ENCODE data around the gene RUSC1.
"Not testable (repeated sequence)": the region's sequence is repeated elsewhere in the genome, so short reads cannot be mapped to it uniquely, and the experiment has no call there.

The RUSC1 gene

DNA sequence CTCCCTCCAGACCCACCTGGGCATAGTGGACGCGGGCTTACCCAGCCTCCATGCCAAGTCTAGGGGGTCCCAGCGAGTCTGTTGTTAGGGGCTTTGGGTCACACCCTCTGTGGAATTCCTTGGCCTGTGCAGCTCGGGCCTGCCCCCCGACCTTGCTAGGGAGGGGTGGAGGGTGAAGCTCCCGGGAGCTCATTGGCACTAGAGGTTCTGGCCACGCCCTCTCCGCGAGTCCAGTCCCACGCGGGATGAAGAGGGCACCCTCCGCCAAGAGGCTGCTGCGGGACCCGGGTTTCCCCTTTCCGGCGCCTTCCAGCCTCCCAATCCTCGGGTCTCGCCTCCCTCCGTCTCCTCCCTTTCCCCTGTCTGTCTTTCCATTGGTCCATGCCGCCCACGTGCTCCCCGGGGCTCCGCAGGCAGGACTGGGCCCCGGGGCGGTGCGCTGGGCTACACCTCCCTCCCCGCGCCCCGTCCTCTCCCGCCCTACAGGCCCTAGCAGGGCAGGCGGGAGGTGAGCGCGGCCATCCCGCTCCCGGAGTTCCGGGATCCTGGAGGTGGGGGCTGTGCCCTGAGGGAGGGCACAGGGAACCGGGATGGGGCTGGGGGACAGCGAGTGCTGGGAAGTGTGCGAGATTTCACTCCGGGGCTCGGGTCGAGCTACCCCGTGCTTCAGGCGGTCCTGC is 3.5 kb downstream of the RUSC1 start:
- peak; percentile 87 for DNase-seq (ENCODE audit: low read depth)

DNA sequence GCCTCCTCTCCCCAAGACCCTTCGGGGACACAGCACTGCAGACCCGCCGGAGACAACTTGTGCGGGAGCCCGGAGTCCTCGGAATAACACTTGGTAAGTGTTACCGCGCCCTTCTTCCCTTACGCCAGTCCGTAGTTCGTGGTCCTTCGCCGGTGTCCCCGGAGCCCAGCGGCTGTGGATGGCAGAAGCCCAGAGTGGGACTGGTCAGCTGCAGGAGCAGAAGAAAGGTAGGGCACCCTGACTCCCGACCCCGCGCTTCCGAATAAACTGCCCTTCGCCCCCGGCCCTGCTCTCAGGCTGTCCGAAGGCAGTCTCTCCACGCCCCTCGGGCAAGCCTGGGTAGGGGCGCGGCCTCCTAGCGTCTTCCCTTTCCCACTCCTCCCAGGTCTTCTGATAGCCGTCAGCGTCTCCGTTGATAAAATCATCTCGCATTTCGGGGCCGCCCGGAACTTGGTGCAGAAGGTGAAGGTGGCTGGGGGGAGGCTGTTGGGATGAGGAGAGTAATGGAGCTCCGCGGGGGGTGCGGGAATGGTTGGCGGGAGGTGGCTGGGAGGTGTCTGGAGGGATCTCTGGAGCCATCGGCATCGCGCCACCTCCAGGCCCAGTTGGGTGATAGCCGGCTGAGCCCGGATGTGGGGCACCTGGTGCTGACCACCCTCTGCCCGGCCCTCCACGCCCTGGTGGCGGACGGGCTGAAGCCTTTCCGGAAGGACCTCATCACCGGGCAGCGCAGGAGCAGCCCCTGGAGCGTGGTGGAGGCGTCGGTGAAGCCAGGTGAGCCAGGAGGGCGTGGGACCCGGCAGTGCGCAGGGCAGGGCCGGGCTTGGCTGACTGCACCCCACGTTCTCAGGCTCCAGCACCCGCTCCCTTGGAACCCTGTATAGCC is 4.3 kb downstream of the RUSC1 start:
- DNase-seq (ENCODE audit: low read depth): no peak

DNA sequence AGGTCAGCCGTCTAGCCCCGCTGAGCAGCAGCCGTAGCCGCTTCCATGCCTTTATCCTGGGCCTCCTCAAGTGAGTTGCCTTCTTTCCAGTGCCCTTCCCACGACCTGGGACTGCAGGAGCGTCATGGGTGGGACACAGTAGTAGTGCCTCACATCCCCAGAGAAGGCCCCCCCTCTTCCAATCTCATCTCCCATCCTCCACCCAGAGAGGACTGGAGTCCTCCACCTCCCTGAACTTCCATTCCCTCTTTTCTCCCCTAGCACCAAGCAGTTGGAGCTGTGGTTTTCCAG is 4.9 kb downstream of the RUSC1 start:
- no peak for DNase-seq (ENCODE audit: low read depth)

DNA sequence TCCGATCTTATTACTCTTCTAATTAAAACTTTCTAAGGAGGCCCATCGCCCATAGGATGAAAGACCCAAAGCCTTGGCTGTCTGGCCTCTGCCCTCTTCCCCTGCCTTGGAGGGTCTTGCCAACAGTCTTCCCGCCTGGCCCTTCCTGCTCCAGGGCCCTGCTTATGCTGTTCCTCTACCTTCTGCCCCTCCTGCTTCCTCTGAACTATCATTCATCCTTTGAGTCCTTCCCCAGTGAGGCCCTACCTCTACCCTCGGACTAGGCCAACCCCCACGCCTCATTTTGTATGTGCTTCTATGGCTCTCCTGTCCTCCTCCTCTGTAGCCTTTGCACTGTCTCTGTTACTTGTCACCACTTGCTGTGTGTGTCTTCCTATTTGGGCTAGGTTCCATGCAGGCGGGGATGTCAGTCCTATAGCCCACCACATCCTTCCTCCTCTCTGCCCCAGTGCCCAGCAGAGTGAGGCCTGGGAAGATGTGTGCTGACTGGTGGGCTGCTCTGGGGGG is 5.4 kb downstream of the RUSC1 start:
- no peak for DNase-seq (ENCODE audit: low read depth)

DNA sequence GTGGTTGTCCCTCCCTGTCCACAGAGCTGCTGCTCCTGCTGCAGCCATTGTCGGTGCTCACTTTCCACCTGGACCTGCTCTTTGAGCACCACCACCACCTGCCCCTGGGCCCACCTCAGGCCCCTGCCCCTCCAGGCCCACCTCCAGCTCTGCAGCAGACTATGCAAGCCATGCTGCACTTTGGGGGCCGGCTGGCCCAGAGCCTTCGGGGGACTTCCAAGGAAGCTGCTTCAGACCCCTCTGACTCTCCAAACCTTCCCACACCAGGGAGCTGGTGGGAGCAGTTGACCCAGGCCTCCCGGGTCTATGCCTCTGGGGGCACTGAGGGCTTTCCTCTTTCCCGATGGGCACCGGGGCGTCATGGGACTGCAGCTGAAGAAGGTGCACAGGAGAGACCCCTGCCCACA is 5.9 kb downstream of the RUSC1 start:
- DNase-seq (ENCODE audit: low read depth): no peak

DNA sequence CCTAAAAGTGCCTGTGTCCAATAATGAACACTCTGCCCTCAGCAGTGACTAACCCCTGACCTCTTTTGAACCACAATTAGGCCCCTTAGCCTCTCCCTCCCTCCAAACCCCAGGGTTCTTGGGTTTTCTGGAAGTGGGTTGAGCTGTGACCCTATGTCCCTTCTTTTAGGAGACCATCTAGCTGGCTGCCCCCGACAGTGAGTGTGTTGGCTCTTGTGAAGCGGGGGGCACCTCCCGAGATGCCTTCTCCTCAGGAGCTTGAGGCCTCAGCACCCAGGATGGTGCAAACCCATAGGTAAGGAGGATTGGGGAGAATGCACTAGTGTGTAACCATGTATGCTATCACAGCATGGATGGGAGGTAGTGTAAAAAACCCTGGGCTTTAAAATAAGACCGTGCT is 7.3 kb downstream of the RUSC1 start:
- no peak for DNase-seq (ENCODE audit: low read depth)

DNA sequence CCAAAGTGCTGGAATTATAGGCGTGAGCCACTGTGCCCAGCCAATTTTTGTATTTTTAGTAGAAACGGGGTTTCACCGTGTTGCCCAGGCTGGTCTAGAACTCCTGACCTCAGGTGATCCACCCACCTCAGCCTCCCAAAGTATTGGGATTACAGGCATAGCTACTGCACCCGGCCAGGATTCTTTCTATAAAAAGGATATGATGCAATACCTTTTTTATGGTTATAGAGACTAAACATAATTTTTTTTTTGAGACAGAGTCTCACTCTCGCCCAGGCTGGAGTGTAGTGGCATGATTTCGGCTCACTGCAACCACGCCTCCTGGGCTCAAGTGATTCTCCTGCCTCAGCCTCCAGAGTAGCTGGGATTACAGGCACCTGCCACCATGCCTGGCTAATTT is 8.2 kb downstream of the RUSC1 start:
- not testable (repeated sequence) for DNase-seq (ENCODE audit: low read depth)

DNA sequence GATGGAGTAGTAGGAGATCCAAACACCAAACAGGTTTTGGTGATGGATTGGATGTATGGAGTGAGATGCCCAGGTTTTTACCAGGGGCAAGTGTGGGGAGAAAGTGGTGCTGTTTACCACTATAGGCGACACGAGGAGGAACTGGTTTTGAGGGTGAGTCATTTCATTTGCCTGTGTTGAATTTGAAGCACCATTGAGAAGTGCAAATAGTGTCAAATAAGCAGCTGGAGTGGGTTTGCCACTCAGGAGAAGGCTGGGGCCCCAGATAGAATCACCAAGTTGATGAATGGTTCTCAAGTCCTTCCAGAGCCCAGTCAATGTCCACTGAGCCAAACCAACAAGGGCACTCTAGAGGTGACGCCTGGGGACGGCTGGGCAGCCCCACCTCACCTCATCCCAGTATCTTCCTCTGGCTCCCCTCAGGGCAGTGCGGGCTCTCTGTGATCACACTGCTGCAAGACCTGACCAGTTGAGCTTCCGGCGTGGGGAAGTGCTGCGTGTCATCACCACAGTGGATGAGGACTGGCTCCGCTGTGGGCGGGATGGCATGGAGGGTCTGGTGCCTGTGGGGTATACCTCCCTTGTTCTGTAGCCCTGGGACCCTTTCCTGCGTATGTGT is 9.4 kb downstream of the RUSC1 start:
- DNase-seq (ENCODE audit: low read depth): no peak

DNA sequence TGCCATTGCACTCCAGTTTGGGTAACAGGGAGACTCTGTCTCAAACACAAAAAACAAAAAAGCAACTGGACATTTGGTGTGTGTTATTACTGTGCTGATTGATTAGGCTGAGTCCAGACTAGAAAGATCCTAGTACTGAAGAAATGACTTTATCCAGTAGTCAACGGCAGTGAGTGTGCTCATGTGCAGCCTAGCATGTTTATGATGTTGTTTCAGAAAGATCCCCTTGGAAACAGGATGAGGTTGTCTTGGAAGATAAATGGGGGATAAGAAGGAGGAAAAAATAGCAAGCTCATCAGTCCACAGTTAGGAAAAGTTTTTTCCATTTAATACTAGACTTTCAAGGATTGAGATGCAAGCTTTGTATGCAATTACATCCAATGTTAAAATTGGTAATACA is 14.3 kb downstream of the RUSC1 start:
- DNase-seq (ENCODE audit: low read depth): no peak

DNA sequence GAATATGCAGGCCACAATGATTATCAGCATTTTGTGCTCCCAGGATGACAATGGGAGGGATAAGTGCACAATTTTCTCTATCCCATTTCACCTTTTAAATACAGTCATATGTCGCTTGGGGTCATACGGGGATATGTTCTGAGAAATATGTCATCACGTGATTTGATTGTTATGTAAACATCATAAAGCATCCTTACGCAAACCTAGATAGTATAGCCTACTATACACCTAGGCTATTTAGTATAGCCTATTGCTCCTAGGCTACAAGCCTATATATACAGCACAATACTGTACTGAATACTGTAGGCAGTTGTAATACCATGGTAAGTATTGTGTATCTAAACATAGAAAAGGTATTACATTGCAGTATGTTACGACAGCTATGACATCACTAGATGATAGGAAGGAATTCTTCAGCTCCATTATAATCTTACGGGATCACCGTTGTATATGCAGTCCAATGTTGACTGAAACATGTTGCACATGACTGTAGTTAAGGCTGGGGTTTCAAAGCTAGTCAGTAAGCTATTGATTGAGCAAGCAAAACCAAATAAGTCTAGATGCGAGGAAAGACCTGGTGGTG is 18.9 kb downstream of the RUSC1 start:
- DNase-seq (ENCODE audit: low read depth): no peak

DNA sequence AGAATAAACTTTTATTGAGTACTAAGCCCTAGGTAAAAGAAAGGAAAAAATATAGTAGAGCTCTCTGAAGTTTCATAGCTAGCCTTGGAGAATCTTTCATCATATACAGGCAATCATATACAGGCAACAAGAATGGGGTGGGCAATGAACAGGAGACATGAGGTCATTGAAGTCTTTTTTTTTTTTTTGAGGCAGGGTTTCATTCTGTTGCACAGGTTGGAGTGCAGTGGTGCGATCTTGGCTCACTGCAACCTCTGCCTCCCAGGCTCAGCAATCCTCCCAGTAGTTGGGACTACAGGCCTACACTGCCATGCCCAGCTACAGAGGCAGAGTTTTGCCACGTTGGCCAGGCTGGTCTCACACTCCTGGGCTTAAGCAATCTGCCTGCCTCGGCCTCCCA is 22.1 kb downstream of the RUSC1 start:
- DNase-seq (ENCODE audit: low read depth): no peak

DNA sequence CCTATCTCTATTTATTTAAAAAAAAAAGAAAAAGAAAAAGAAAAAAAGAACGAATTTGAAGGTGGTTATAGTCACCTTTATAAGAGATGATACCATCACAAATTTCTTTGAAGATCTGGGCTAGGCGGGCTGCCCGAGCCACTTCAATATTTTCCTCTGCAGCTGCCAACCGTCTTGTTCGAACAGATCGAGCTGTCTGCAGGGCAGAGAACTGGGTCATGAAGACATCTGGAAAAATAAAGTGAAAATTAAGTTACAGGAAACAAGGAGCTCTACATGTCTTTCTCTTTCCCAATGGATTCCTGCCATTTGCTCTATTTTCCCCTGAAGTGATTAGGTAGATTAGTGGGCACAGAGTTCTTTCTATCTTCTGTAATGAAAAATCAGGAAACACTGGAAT is 31.9 kb downstream of the RUSC1 start:
- no peak for DNase-seq (ENCODE audit: low read depth)

DNA sequence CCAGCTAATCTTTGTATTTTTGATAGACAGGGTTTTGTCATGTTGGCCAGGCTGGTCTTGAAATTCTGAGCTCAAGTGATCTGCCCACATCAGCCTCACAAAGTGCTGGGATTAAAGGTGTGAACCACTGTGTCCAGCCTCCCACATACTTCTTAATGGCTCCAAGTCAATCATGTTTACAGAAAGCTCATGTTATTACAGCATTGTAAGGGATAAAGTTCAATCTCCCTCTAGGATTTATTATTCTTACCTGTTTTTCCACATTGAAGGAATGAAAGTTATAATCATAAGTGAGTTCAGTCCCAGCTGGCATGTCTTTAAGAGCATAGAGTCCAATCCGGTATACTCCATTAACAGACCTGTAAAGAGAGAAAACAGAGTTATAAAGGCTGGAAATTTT is 39.4 kb downstream of the RUSC1 start:
- no peak for DNase-seq (ENCODE audit: low read depth)

DNA sequence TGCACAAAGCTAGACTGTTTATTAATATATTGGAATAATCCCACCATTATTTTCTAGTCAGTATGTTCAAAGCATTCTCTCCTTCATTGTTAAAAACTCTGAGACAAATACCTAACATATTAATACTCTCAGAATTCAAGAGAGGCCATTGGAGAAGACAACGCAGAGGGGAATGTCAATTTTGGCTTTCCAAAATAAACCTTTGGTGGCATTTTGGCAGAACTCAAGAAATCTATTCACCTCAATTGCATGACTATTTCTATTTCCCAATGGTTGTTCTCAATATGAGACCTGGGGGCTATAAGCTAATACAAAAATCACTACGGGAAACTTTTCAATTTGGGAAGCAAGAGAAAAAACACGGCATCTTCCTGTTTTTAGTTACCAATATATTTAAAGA is 58.5 kb downstream of the RUSC1 start:
- DNase-seq (ENCODE audit: low read depth): no peak

DNA sequence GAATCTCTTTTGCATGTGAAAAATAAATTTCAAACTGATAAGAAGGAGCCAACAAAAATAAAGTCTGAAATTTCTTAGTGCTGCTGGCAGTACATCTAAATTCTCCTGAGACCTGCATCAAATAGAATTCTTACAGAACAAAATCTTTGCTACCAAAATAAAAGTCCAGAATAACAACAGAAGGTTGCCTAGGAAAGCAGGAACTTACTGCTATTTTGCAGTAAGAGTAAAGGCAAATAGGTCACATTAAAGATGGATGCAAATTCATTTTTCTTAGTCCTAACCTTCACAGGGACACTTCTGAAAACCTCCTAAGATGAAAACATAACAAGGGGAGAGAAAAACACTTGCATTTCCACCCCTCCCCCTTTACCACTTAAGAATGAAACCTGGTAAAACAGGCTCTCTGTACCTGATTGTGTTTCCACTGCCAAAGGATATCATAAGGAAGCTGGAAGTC is 59.0 kb downstream of the RUSC1 start:
- DNase-seq (ENCODE audit: low read depth): no peak
